ENCODE results near the gene TENM3. TPM values are rescaled to one million over a fixed set of nuclear protein-coding genes. Genes with fewer than 3 reads are reported as not detected.

Gene TENM3
- total RNA-seq, 1 donor from 2014 or later, result 17.8 TPM

DNA sequence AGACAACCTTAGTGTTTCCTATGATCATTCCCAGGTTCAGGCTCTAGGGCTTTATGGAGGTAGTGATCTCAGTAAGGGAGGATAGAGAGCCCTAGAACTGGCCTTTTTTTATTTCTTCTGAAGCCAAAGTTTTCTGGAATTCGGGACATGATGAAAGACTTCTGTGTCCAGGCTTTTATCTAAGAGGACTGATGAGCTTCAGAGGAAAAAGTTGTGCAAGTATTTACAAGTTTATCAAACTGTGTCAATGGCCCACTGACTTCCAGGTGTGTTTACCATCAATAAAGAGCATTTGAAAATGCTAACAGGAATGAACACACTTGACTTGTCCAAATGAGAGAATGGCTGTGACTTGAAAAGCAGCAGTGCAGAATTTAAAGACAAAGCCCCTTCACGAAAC lies 419.3 kb downstream of the TENM3 start:
- no peak for DNase-seq (ENCODE audit: low read depth, low spot score)

DNA sequence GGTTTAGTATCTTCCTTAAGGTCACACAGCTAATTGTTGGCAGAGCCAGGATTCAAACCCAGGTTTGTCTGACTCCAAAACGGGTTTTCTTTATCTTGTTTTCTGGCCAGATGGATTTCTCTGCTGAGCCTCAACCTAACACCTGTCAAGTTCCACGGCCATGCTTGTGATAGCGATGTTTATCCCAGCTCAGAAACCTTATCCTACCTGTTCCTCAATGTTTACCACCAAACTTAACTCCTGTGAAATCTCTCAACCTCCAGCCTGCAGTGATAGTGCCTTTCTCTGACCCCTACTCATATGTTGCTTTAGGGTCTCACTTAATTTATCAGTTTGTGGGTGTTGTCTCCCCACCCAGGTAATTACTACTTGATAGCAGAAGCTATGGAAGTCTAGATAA lies 428.0 kb downstream of the TENM3 start:
- no peak for DNase-seq (ENCODE audit: low read depth, low spot score)

DNA sequence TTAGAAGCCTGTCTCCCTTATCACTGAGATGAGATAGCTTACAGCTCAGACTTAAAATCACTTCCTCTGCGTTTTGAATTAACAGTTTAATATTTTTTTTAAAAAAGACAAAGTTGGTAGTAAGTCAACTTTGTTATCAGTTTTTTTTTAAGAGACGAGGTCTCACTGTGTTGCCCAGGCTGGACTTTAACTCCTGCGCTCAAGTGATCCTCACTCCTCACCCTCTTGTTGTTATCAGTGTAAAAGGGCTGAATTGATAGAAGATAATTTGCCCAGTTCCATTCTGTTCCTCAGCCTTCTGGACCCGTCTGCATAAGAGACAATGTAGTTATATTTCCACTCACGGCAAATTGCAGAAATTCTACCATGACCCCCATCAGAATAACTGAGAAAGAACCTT lies 428.5 kb downstream of the TENM3 start:
- DNase-seq (ENCODE audit: low read depth, low spot score), result no peak

DNA sequence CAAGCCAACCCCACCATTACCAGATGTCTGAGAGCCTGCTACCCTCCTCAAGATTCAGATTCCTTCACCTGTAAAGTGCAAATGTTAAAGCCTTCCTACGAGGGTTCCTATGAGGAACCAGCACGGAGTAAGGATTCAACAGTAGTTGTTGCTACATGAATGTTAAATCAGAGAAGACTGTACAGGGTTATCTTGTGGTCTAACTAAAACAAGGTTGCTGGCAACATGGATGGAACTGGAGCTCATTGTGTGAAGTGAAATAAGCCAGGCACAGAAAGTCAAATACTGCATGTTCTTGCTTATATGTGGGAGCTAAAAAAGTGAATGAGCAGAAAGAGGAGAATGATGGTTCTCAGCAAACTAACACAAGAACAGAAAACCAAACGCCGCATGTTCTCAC lies 435.4 kb downstream of the TENM3 start:
- no peak for DNase-seq (ENCODE audit: low read depth, low spot score)

DNA sequence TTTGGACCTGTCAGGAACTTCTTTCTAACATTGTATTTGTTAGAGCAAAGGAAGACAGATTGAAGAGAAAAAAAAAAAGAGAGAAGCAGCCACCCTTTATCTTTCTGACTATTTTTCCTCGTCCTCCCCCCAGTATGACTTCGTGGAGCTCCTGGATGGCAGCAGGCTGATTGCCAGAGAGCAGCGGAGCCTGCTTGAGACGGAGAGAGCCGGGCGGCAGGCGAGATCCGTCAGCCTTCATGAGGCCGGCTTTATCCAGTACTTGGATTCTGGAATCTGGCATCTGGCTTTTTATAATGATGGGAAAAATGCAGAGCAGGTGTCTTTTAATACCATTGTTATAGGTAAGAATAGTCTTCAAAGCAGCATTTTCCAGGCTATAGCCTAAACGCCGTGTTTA lies 436.3 kb downstream of the TENM3 start:
- no peak for DNase-seq (ENCODE audit: low read depth, low spot score)

DNA sequence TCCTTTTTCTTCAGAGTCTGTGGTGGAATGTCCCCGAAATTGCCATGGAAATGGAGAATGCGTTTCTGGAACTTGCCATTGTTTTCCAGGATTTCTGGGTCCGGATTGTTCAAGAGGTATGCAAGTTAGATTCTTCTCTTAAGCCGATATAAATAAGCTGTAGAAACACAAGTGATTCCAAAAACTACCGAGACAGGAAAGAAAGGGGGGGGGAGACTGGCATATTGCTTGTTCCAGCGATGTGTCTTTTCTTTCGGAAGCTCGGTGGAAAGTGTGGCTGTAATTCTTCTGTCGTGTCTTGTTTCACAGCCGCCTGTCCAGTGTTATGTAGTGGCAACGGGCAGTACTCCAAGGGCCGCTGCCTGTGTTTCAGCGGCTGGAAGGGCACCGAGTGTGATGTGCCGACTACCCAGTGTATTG lies 437.0 kb downstream of the TENM3 start:
- no peak for DNase-seq (ENCODE audit: low read depth, low spot score)

DNA sequence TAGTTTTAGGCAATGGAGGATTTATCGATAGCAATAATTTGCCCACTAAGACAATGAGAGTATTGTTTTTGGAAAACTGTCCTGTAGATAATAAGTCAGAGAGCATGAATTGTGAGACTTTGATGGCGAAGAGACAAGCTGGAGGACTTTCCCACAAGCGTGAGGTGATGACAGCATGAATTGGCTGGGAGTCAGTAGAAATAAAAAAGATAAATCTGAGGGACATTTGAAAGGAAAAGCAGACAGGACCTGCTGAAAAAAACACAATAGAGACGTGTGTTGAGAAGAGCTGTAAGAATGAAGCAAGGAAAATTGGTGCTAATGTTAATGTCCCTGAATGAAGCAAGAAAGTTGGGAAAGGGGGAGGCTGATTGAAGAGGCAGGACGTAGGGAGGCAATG lies 440.5 kb downstream of the TENM3 start:
- no peak for DNase-seq (ENCODE audit: low read depth, low spot score)

DNA sequence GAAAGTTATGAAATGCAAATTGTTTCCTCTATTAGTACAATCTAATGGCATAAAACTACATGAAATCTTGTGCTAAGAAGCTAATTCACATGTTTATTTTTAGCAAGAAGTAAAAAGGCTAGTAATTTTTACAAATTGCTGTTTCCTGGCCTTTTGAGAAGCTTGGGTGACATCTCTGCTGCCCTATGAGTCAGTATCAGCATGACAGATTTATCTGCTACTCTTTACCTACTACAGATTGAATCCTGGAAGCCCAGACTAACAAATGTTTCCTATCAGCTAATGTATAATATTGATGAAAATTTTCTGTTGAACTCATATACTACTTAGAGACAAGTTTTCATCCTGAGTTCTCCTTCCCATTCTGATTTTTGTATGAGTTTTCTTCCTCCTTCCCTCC lies 441.6 kb downstream of the TENM3 start:
- no peak for DNase-seq (ENCODE audit: low read depth, low spot score)

DNA sequence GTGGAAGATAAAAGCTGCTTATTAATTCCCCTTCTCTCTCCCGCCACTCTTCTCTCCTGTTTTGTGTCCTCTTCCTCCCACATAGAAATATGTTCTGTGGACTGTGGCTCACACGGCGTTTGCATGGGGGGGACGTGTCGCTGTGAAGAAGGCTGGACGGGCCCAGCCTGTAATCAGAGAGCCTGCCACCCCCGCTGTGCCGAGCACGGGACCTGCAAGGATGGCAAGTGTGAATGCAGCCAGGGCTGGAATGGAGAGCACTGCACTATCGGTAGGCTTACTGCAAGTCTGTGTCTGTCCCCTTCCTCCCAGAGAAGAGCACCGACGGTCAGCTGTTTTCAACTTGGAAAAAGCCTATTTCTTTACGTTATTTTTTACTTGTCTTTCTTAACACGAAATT lies 444.9 kb downstream of the TENM3 start:
- no peak for DNase-seq (ENCODE audit: low read depth, low spot score)

DNA sequence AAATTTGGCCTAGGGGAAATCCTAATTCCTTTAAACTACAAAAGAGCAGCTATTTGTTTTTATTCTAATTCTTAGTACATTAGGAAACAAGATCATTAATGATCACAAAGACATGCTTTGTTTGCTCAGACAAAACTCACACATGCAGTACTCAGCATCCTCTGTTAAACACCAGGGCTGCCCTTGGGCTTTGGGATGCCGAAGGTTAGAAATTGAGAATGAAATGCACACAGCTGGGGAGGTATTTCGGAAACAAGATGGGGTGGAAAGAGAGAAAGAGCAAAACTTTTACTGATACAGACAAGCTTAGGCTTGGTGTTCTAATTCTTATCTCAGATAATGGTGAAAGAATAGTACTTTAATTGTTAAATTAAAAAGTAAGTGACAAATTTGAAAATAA lies 451.3 kb downstream of the TENM3 start:
- no peak for DNase-seq (ENCODE audit: low read depth, low spot score)

DNA sequence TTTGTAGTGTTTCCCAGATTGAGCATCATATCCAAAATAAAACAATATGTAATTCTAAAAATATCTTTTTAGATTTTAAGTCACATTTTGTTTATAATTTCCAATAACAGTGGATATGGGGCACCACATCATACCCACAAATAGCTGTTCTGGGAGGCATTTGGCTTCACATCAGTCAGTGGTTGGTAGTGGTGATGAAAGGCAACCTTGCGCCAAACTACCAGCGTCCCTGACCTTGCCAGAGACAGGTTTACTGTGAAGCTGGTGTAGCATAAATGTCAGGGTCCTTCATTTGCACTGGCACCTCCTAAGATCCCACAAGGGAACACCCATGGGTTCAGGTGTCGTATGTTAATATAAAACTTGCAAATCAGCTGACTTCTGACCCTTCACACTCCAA lies 451.8 kb downstream of the TENM3 start:
- no peak for DNase-seq (ENCODE audit: low read depth, low spot score)

DNA sequence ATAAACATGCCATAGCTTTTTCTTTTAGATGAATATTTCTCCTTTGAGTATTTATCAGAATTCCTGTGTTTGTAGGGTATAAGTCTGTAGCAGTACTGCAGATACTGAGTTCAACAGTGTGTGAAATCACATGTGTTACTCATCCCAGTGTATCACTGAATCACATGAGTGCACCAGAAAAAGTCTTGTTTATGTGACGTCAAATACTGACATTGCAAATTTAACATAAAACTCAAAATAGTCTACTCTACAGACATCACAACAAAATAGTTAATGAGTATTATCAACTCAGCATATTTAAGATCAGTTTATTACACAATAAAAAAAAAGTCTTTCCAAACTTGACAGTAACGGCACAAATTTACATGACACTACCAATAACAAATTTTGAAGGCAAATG lies 452.6 kb downstream of the TENM3 start:
- no peak for DNase-seq (ENCODE audit: low read depth, low spot score)

DNA sequence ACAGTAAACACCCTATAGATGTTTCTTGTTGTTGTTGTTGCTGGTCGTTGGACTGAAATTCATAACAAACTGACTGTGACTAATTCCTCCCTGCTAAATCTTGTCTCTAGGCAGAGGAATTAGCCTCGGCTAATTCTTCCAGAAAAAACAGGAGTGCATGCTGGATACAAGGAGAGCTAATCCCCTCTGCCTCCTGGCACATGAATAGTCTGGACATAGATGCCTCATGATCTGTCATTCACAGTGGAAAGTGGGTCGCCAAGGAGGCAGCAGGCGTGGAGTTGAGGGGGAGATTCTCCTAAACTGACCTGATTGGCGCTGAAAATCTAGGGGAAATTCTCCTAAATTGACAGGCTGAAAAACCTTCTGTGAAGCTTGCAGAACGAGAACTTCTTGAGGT lies 453.9 kb downstream of the TENM3 start:
- DNase-seq (ENCODE audit: low read depth, low spot score), result no peak

DNA sequence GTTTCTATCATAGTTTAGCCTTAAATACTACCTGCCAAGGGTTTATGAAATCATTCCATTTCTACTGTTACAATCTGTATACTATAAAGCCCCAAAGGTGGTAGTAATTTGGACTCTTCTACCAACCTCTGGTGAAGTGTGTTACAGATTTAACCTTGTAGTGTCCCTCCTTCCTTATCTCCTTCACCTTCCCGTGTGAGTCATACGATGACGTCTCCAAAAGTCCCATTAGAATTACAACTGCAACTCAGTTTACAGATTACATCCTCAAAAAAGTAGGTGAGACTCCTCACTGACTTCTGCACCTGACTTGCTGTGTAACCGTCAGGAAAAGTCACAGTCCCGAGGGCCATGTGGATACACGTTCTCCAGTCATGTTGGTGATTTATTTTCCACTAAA lies 455.0 kb downstream of the TENM3 start:
- DNase-seq (ENCODE audit: low read depth, low spot score), result no peak

DNA sequence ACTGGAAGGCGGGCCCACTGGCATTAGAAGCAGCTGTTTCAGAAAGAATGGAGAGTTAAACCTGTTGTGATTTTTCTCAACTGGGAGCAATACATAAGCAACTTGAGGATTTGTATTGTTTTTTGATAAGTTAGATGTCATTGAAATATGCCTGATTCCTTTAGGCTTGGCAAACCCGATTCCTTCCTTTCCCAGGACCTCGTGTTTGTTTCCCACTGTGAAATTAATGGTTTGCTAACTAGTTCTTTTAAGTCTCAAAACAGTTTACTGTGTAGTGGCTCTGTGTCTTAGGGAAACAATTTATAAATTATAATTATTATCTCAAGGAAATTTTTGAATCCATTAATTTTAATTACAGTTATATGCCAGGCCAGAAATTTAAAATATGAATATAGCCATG lies 456.0 kb downstream of the TENM3 start:
- no peak for DNase-seq (ENCODE audit: low read depth, low spot score)

DNA sequence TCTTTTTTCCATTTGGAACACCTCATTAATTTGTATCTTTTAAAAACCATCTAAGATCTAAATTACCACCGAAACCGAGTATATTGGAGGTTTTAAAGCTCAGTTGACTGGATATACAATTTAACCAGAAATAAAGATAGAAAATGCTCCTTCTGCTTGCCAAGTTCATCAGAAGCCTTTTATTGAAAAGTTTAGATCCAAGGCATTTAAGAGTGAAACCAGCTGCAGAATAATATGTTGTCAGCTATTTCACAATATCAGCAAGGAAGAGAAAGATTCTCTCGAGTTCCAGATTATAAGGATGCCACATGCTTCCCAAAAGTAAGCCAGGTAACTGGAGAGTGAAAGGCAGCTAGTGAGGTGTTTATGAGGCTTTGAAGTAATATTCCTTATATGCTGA lies 456.6 kb downstream of the TENM3 start:
- no peak for DNase-seq (ENCODE audit: low read depth, low spot score)

DNA sequence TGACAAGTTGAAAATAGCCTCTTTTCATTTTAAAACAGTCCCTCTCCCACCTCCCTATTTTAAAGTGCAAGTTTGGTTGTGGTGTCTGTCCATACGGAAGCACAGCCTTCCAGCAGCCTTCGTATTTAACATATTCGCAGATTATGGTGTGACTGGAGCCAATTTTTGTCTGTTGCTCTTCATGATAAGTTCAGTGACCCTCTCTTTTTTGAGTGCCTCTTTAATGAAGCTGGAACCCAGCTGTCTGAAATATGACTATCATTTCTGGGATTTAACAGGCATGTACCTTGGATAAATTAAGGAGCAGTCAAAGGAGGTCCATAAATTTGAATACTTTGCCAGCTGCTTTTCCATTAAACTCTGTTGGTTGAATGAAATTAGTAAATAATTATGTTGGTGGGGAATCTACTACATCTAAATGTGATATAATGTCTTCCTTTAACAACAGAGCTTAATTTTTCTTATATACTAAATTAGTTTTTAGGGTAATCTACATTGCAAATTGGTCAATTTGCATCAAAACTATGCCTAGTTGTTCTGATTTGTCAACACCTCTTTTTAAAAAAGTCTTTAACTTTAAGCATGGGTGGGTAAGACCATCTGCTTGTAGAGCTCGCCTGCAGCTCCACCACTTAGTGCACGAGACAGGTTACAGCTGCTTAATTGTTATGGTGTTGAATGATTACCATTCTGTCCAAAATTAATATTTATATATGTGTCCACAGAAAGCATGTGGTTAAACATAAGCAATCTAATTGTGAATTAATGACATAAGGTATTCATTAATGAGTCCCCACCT lies 457.4 kb downstream of the TENM3 start:
- no peak for DNase-seq (ENCODE audit: low read depth, low spot score)

DNA sequence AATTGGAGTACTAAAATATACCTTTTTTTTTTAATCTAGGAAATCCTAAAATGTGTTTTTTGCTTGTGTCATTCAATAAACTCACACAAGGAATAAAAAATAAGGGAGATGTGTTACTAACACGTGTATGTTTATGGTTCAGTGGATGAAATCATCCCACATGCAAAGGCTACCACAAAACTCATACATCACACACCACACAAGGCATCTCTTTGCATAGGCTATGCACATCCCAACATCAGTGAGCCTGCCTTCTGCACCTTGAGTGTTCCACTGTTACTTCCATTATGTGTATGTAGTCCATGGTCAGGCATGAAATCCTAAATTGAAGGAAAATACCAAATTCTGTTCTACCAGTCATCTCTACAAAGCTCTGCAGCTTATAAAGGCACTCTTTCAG lies 460.9 kb downstream of the TENM3 start:
- no peak for DNase-seq (ENCODE audit: low read depth, low spot score)

DNA sequence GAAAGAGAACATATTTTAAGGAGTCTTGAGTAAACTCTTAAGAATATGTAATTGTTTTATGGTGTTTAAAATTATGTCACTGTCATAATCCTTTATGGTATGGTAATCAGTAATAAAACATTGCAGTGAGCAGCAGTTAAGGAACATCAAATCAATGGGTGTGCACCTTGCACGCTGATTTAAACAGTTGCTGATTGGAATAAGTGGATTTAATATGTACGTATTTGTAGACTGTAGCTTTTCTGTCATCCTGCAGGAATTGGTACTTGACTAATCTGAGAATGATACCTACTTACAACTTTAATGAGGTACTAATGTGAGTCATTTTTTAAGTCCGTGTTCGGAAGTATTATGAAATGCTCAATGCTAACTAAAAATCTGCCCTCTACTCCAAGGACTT lies 461.7 kb downstream of the TENM3 start:
- DNase-seq (ENCODE audit: low read depth, low spot score), result no peak

DNA sequence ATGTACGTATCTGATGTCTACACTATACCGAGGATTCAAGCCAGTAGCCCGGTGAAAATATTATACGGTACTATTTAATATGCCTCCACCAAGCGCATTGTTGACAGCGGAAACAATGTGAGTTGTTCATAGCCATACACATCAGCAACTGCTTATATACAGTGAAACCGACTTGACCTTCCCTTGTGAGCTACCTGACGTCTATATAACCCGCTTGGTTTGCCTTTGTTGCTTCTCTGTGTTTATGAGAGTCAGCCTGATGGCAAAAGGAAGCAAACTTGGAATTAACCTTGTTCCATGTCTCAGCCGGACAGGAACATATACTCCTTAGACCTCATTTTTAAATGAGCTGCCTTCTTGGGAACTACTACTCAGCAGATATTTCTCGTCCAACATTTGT lies 462.2 kb downstream of the TENM3 start:
- no peak for DNase-seq (ENCODE audit: low read depth, low spot score)

DNA sequence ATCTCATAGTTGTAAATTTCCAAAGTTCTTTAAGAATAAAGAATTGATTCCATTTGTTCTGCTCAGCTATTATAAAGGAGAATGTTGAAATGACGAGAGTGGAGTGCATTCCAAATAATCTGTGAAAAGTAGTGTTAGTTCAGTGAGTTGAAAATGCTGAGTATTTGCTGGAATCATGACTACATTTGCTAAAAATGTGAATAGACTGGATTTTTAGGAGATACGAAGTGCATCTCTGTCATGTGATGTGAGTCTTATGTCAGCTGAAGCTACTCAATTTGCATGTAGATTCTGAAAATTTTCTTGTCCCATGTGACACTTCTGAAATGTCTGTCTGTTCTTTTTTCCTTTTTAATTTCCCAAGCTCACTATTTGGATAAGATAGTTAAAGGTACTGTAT lies 468.0 kb downstream of the TENM3 start:
- DNase-seq (ENCODE audit: low read depth, low spot score), result no peak

DNA sequence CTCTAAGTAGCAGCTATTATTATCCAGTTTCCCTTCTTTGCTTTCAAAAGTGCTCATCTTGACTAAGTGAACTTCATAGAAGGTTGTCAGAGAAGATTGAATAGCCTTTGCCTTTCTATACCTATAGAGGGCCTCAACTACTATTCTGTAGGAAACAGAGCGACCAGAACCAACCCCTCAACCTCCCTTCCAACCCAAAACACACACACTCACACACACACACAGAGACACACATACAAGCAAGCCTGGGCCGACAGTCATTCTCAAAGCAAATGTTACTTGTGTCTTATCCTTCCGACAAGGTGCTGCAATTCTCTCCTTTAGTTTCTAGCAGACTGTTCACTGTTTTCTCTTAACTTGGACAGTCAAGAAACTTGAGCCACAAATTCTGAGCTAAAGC lies 472.3 kb downstream of the TENM3 start:
- no peak for DNase-seq (ENCODE audit: low read depth, low spot score)

DNA sequence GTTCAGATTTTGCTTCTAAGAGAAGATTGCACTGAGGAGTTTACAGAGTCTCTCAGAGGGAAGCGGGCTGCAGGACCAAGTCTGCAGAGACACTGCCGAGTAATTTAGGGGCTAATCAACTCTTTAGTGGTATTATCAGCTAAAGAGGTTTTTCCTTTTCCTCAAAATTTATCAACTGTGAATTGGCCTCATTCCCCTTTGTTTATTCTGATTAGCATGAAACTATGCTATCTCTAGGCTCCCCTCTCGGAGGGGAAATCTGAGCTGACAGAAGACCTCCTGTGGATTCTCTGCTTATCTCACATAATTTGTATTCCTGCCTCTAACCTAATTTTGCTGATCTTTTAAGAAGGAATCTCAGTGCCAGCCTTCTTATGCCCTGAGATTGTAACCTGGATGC lies 473.0 kb downstream of the TENM3 start:
- no peak for DNase-seq (ENCODE audit: low read depth, low spot score)

All from pulmonary artery endothelial cell (primary cell).